Coronary artery (tissue), 2 donors: ENCODE data around the gene LRRC17.

ENCODE experiments used
- DNase-seq: peaks from one replicate; pipeline ENCODE4 v3.0.0-alpha.2; 2017; ENCODE audit warnings: low spot score
- H3K27ac ChIP-seq, 2 donors: fragments of 200-600 bp; sonication (generic); one replicate each; pipeline ENCODE4 v1.5.1; 2016 to 2019
- H3K4me3 ChIP-seq: fragments of 200-600 bp; sonication (generic); 2 replicates; pipeline ENCODE4 v1.5.1; 2016; ENCODE audit warnings: mild to moderate bottlenecking, moderate library complexity
- TF ChIP-seq, protein P1 (sequence below): fragments of 200-600 bp; sonication (generic); IDR thresholded peaks from one replicate; pipeline ENCODE4 v1.5.1; 2019; ENCODE audit warnings: antibody characterized with exemption

The LRRC17 gene, protein sequence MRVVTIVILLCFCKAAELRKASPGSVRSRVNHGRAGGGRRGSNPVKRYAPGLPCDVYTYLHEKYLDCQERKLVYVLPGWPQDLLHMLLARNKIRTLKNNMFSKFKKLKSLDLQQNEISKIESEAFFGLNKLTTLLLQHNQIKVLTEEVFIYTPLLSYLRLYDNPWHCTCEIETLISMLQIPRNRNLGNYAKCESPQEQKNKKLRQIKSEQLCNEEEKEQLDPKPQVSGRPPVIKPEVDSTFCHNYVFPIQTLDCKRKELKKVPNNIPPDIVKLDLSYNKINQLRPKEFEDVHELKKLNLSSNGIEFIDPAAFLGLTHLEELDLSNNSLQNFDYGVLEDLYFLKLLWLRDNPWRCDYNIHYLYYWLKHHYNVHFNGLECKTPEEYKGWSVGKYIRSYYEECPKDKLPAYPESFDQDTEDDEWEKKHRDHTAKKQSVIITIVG

DNA sequence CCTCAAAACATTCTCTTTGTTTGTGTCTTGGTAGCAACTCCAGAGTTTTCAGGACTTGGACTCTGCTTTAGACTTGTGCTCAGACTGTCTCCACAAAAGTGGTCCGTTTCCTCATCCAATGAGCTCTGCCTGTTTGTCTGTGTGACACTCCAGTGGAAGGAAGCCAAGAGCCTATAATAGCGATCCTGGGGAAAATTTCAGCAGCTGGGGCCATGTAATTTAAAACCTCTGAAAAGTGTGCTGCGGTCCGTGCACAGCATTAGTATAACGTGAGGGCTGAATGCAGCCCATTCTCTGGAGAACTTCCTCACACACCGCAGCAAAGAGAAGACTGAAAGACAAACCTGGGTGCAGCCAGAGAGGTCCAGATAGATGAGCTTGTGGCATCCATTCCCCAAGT is at the start of gene LRRC17:
Gene LRRC17 (plus strand): TSS at position 259 of the 400 bp plus-strand sequence. CDS start 20,914 bp downstream, outside the sequence.
- no peak for DNase-seq
- peak within 1 kb of the TSS; percentile 60 for H3K4me3 ChIP-seq
- TF ChIP-seq, protein P1, sequence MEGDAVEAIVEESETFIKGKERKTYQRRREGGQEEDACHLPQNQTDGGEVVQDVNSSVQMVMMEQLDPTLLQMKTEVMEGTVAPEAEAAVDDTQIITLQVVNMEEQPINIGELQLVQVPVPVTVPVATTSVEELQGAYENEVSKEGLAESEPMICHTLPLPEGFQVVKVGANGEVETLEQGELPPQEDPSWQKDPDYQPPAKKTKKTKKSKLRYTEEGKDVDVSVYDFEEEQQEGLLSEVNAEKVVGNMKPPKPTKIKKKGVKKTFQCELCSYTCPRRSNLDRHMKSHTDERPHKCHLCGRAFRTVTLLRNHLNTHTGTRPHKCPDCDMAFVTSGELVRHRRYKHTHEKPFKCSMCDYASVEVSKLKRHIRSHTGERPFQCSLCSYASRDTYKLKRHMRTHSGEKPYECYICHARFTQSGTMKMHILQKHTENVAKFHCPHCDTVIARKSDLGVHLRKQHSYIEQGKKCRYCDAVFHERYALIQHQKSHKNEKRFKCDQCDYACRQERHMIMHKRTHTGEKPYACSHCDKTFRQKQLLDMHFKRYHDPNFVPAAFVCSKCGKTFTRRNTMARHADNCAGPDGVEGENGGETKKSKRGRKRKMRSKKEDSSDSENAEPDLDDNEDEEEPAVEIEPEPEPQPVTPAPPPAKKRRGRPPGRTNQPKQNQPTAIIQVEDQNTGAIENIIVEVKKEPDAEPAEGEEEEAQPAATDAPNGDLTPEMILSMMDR, result no peak
- H3K27ac ChIP-seq, result peak within 1 kb of the TSS; percentile 73 to 80

DNA sequence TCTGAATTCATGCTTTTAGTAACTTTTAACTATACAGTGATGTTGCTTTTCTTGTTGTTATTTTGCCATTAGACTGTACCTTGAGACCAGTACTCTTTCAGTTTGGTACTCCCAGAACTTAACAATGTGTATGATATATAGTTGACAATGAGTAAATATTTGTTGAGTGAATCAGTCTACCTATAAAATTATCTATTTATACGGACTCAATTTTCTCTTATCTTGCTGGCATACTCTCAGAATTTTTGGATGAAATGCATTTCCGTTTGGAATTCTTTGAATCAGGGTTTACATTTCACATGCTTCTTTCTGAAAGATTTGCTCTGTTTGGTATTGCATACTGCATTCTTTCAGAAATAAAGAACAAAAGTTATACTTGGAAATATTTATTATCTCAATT is 47.8 kb upstream of the LRRC17 start:
- TF ChIP-seq, protein P1, result no peak
- DNase-seq, result no peak
- H3K27ac ChIP-seq, result no peak overlapping the region
- no peak overlapping the region for H3K4me3 ChIP-seq

DNA sequence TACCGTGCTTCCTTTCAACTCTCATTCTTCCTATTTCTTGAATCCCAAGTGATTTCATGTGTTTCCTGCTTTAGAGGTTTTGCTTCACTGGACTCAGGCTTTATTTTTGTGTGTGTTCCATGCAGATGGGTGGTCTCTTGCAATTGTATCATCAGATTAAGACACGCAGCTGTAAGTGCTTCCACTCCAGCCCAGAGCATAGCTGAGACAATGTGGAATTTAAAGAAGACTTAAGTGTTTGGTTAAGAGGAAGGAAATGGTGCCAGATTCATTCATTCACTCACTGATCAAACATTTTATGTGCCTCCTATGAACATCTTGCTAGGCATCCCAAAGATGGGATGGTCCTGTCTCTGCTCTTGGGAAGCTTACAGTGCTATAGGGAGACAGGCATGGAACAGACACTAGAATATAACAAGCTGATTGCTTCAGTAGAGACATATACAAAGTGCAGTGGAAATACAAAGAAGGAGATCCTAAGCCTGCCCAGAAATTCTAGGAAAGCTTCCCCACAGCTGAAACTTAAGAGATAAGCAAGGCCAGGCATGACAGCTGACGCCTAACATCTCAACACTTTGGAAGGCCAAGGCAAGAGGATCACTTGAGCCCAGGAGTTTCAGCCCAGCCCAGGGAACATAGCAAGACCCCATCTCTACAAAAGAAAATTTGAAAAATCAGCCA is 46.1 kb upstream of the LRRC17 start:
- TF ChIP-seq, protein P1, result no peak
- H3K4me3 ChIP-seq, result no peak overlapping the region
- DNase-seq, result no peak
- H3K27ac ChIP-seq, result no peak overlapping the region

DNA sequence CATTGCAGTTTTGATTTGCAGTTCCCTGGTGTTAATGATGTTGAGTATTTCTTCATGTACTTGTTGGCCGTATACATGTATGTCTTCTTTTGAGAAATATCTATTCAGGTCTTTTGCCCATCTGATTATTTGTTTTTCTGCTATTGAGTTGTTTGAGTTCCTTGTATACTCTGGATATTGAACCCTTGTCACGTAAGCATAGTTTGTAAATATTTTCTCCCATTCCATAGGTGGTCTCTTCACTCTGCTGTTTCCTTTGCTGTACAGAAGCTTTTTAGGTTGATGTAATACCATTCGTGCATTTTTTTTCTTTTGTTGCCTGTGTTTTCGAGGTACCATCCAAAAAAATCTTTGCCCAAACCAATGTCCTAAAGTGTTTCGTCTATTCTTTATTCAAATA is 43.6 kb upstream of the LRRC17 start:
- DNase-seq, result no peak
- TF ChIP-seq, protein P1, result no peak
- Histone ChIP-seq H3K4me3 (no peak overlapping the region), H3K27ac (no peak overlapping the region)

DNA sequence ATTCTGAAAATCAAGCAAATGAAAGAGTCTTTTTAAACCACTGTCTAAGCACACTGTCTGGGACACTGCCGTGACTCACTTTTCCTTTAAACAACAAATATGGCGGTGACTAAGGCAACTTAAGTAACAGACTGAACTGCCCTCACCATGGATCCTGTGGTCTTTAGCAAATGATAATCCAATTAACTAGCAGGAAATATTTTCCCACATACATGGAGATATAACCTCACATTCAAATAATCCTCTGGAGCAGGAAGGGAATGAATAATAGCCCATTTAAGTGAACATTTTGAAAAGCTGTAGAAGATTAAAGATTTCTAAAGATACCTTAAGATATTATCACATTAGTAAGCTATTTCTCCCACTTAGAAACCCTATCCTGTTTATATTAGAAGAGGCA is 40.3 kb upstream of the LRRC17 start:
- no peak overlapping the region for H3K4me3 ChIP-seq
- DNase-seq, result no peak
- peak overlapping the region in 1 of 2 donors; percentile 60 for H3K27ac ChIP-seq
- TF ChIP-seq, protein P1, result no peak

DNA sequence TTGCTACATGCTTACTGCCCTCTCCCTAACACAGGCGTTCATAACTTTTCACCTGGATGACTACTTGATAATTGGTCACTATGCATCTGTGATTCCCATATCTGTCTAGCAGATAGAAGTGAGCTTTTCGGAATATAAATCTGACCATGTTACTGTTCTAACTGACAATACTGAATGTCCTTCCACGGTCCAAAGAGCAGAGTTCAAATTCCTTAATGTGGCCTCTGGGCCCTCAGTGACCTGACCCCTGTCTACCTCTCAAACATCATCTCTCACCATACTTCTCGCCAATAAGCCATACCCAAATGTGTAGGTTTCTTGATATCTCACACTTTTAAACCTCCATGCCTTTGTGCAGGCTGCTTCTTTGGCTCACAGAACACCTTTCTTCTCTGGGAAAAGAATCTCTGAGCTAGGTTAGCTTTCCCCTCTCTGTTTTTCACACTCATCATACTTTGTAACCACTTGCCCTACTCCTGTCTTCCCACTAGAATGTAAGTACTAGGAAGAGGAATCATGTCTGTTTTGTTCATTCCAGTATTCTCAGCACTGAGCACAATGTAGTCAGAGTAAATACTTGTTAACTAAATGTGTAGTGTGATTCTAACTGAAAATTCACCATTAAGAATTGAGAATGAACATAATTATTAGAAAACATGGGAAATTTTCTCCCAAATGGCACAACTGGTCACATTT is 39.2 kb upstream of the LRRC17 start:
- DNase-seq, result no peak
- TF ChIP-seq, protein P1, result no peak
- Histone ChIP-seq H3K27ac (peak overlapping the region in 1 of 2 donors; percentile 16), H3K4me3 (no peak overlapping the region)
